ENCODE measurements around the gene ZC2HC1B.

DNA sequence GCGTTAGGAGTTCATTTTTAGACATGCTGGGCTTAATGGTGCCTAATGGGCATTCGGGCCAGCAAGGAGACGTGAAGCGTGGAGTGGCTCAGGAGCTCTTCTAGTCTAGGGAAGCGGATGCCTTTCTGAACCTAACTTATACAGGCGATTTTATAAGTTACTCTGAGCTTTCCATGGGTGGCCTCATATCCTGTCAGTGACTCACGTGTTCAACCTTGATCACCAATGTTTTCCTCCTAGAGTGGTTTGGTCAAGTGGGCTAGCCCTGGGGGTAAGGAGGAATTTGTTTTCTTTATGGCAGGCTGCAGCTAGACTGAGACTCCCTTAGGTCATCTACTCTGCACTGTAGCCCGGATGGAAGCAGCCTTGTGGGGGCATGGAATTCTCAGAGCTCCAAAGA lies 91.7 kb downstream of the ZC2HC1B start:
- TF ChIP-seq FOXM1 (IDR thresholded peaks at IDR 0.05; ENCODE audit: borderline replicate concordance): no peak
- no peak for TF ChIP-seq FOXA1 (IDR thresholded peaks at IDR 0.05)
- no peak for TF ChIP-seq ARNT (IDR thresholded peaks at IDR 0.05)

All from HEK293T (cell line).